HG03097 (cell line): Measurements from ENCODE around the gene NUTF2.
A peak's percentile ranks its signal among the peaks of the same experiment; 100 is the strongest.

Experiments used
- ATAC-seq: cut with Tn5 transposase; IDR thresholded peaks from one replicate; pipeline ENCODE4 v1.9.1; 2021; ENCODE audit not compliant: unreplicated experiment, low FRiP score

NUTF2 gene

DNA sequence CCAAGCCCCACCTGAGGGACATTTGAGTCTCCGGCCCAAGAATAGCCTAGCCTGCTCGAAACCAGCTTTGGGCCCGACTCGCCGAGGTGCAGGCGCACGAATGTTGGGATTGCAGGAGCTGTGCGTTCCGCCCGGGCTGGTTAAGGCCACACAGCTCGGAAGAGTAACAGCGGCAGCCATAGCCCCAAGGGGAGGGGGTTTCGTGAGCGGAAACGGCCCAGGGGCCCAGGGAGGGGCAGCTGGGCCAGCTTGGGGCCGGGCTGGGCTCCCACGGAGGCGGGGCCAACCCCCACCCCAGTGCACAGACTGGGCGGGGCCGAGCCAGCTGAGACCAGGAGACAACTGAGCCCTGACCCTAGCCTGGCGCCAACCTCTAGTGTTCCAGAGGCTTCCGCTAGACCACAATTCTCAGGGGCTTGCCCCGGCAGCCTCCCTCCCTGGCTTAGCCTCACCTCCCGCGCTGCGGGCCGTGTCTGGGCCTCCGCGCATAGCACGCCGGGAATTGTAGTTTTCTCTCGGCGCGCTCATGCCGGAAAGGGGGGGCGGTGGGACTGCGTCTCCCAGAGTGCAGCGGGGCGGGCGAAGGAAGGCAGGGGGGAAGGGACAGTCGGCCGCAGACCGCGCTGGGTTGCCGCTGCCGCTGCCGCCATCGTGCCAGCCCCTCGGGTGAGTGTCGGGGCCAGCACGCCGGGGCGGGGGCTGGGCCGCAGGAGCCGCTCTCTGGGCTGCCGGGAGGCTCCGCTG, at the start of gene NUTF2:
Gene NUTF2, plus strand, starts transcription at position 614 of the 744 bp plus-strand sequence. CDS start 18,198 bp downstream, outside the sequence.
- peak; percentile 53 for ATAC-seq

DNA sequence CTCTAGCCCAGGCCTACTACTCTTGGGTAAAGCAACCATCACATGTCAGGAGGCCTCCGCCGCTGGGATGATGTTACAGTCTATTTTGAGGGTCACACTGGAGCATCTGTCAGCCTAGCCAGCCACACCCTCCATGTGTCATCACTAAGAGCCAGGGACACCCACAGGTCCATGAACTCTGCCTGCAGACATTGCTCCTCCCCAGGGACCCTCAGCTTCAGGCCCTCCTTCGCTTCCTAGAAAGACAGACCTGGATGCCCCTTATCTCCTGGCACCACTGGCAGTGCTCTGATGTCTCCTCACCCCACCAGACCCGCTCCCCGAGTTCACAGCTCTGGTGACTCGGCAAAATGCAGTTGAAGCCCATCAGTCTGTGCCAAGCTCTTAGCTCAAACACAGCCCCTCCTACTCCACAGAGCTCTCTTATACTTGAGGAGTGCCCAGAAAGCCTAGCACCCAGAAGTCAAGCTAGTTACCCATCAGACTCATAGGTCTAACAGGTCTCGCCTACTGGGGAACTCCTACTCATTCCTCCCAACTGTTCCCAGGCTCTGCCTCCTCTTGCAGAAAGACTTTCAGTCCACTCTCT, 46.3 kb upstream of the NUTF2 start:
- ATAC-seq: no peak

DNA sequence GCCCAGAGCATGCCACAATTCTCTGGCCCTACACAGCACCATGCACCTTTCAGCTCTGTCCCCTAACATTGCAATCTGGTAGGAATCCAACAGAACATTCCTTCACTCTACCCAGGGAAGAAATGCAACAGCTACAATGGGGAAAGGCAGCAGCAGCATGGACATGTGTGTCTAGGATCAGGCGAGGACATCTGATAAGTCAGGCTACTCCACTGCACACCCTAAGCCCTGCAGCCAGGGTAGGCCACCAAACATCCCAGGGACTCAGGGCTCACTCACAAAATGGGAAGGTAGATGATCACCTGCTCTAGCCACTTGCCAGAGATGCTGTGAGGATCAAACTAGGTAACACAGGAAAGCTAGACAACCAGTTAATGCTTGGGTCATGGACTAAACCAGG, 45.5 kb upstream of the NUTF2 start:
- ATAC-seq: no peak

DNA sequence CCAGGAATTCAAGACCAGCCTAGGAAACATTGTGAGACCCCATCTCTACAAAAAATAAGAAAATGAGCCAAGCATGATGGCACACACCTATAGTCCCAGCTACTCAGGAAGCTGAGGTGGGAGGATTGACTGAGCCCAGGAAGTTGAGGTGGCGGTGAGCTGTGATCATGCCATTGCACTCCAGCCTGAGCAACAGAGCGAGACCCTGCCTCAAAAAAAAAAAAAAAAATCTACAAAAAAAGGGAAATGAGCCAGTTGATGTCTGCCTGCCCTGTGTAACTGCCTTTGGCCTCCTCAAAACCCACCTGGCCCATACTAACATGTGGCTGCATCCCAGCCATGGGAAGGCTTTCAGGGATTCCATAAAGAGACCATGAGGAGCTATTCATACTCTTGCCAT, 44.9 kb upstream of the NUTF2 start:
- ATAC-seq: no peak

DNA sequence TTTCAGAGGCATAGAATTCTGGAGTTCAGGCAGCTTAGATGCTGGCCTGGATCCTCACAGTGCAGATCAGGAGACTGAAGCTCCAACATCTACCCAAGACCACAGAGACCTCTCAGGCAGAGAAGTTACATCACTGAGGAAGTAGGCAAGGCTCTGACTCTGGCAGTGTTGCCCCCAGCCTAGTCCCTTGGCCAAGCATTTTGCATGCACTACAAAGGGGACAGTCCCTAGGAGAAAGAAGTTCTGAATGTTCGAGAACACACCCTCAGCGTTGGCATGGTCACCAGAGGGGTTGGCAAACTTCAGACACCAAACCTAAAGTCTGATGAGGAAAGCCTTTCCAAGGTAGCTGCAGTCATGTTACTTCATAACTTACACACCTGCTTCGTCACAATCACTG, 42.8 kb upstream of the NUTF2 start:
- no peak for ATAC-seq

DNA sequence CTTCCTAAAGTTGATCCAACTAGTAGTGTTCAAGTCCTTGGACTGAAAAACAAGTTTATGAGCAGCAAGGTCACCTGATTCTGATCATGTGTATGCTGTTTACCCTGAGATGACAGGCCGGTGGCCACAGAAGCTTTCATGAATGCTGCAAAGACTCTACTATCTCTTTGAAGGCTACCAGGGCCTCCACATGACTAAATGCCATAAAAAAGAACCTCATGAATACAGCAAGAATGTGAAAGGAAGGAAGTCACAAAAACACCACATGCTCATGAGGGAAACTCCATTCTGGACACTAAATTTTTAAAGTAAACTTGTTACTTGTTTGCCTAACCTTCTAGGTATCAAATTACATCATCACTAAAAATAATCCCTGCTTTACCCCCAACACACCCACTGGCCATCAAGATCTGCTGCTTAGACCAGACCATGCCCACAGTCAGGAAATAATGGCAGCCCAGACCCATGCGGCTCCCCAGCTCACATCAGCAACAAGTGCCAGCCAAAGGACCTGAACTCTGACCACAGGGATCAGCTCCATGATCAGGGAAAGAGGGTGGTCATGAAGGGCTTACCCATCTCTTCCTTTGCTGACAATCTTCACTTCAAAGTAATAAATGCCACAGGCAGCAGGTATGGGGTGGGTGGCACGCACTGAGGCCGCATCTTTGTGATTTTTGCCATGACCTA, 41.7 kb upstream of the NUTF2 start:
- ATAC-seq: no peak

DNA sequence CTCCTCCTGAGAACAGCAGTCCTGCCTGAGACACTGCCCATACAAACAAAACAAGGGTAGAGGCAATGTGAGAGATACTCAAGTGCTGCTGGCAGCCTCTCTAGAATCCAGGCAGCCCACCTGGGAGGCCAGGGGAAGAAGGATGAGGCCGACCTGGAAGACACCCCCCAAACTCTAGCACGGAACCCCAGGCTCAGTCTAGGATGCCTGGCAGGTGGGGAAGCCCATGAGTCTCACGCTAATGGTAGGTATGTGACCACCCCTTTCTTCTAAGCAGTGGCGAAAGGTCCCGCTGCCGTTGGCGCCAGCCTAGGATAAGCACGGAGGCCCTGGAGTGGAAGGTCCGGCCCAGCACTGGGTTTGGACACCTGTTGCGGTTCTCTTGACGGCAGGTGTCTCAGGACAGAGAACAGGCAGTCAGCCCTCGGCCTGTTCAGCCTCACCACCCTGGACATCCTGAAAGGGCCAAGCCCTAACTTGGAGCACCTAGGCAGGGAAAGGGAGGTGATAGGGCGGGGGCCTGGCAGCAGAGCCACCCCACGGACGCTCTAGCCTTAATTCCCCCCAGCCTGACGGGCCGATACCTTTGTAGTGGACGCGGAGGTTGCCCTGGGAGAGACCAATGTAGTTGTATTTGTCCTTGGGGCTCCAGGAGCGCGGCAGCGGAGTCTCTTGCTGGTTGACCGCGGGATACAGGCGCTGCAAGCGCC, 40.9 kb upstream of the NUTF2 start:
- ATAC-seq: no peak

DNA sequence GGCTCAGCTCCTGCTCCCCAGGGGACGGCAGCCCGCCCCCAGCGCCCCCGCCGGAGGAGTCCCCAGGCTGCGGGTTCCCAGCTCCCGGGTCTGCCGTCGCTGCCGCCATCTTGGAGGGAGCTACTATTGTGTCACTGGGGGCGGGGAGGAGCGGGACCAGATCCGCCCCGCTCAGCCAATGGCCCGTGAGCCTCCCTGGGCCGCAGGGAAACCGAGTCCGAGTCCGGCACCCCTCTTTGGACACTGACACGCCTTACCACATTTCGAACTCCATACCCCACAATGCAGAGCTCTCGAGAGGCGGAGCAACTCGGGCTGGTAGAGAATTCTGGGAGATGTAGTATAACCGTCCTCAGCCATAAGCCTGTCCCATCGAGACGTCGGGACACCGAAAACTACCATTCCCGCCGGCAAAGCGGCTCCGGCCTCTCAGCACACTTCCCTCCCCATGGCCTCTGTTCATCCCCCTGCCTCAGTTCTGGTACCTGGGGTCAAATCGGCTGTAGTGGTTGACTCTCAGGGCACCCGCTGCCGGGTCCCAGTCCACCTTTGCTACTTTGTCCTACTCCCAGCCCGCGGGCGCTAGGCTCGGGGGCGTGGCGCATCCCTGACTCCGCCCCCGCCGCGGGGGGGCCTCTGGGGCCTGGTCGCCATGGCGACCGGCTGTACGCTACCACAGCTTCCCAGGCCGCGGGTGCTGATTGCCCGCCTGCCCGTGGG, 40.1 kb upstream of the NUTF2 start, which contains the start of the genes RANBP10 and TSNAXIP1:
Gene RANBP10, minus strand, starts transcription at position 133 of the 720 bp plus-strand sequence. Its CDS starts 24 bp downstream, at position 109.
Gene TSNAXIP1, plus strand, starts transcription at position 462 of the 720 bp plus-strand sequence. CDS start 261 bp downstream, outside the sequence.
- ATAC-seq: peak; percentile 92

DNA sequence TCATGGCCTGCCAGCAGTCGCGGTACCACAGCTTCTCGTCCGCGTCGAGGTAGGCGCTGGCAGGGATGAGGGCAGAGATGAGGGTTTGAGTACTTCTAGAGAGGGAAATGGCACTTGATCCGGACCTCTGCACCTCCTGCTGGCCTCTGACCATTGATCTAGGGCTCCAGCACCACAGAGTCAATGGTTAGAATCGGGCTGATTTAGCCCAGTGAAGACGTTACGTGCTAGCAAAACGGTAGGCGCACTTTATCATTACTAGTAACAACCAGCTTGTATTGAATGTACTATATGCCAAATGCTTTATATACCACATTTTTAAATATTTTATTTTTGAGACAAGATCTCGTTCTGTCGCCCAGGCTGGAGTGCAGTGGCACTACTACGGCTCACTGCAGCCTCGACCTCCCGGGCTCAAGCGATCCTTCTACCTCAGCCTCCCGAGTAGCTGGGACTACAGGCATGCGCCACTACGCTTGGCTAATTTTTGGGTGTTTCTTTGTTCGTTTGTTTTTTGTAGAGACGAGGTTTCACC, 39.5 kb upstream of the NUTF2 start:
- ATAC-seq: no peak

DNA sequence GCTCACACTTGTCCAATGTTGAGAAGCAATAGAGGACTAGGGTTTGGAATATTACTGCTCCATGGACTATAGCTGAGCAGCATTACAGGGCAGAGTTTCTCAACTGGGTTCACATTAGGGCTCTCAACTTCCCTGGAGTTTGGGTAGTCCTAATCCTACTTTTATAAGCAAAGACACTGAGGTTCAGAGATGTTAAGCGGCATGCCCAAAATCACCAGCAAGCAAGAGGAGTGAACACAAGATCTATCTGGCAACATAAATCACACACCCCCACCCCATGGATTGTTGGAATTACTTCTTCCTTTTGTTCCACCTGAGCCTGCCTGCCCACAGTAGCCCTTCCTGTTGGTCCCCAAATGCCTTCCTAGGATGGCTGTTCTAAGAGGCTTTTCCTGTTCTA, 34.8 kb upstream of the NUTF2 start:
- ATAC-seq: no peak

DNA sequence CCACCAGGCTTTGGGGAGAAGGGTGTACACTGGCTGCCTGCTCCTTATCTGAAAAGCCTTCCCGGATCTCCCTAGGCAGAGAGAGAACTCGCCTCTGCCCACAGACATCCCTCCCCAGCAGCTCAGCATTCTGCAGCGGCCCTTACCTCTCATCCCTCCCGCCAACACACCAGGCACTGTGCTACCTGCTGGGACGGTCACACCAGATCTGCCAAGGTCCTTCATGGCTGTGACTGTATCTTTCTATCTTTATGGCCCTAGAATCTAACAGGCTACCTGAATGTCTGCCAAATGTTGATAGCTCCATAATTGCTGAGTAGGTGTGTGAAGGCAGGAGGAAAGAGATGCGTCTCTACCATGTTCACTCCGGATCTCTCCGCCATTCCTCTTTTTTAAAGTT, 32.2 kb upstream of the NUTF2 start:
- no peak for ATAC-seq

DNA sequence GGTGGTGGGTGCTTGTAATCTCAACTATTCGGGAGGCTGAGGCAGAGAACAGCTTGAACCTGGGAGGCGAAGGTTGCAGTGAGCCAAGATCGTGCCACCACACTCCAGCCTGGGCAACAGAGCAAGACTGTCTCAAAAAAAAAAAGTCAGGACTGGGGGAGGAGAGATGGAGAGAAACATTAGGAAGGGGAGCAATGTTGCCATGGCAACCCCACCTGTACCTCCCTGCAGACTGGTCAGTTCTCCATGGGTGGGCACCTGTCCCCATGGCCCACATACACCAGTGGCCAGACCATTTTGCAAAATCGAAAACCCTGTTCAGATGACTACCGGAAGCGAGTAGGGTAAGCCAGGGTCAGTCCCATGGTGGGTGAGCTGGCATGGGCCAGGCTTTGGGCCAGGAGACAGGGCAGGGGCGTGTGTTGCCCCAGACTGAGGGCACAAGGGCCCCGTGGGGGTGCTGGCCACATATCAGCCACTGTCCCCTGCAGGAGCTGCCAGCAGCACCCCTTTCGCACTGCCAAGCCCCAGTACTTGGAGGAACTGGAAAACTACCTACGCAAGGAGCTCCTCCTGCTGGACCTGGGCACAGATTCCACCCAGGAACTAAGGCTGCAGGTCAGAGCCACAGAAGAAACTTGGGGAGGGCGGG, 26.0 kb upstream of the NUTF2 start:
- no peak for ATAC-seq

DNA sequence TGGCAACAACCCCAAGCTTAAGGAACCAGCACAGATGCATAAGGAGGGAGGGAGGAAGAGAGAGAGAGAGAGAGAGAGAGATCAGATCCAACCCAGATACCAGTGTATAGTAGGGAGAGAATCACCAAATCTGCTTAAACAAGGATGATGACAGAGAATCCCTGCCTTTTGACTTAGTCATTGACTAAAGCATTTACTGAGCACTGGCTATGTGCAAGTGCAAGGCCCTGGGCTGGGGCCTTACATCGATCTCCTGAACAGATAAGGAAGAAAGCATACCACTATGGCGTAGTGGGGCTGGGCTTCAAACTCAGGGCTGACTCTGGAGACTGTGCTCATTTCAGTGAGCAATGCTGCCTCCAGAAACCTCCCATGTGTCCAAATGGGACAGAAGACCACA, 24.2 kb upstream of the NUTF2 start:
- no peak for ATAC-seq

DNA sequence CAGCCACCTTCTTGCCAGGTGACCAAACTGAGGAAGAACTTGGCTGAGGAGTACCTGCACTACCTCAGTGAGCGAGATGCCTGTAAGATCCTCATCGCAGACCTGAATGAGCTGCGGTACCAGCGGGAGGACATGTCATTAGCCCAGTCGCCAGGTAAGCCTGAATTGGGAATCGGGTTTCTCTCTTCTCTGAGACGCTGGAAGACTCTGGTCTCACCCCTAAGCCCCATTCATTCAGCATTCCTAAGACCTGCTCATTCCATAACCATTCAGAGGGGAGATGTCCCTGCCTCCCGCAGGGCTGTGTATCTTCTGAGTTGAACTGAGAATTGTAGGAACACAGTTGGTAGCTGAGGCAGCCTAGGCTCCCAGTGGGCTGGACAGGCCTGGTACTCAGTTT, 21.6 kb upstream of the NUTF2 start:
- ATAC-seq: no peak

DNA sequence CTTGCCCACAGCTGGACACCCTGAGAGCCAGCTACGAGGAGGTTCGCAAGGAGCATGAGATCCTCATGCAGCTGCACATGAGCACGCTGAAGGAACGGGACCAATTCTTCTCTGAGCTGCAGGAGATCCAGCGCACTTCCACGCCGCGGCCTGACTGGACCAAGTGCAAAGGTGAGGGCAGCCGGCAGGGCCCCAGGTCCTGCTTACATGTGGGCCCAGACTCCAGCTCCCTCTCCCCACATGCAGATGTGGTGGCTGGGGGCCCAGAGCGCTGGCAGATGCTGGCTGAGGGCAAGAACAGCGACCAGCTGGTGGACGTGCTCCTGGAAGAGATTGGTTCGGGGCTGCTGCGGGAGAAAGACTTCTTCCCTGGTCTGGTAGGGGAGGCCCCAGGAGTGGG, 20.8 kb upstream of the NUTF2 start:
- no peak for ATAC-seq

DNA sequence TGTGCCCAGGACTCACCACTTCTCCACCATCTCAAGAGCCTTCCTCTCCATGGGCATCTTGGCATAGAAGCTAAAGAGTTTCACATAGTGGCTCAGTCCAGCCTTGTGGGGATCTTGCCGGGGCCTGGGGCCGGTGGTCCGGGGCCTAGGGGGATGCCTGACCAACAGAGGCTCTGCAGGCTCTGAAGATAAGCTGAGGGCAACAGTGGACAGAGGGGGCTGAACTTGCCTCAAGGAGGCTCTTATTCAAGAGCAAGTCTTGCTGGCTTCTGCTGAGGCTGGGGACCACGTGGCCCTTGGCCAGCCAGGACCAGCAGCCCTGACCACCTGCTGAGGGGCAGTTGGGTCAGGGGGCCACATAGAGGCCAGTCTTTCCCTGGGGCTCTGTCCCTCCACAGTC, 18.1 kb upstream of the NUTF2 start:
- ATAC-seq: no peak

DNA sequence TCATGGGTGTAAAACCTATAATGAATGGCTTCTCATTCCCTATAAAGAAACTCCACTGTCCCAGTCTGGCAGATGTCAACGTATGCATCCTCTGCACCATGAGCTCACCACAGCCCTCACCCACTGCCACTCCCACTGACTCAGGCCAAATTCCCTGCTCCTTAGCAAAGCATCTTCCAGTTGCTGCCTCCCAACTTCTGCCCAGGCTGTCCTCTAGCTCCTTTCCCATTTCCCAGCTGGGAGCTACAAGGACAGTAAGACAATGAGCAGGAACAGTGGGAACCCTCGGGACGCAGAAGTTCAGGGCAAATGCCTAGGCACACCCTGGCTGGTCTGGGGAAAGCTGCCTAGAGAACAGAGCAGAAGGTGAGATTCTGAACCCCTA, 13.7 kb upstream of the NUTF2 start:
- ATAC-seq: no peak

DNA sequence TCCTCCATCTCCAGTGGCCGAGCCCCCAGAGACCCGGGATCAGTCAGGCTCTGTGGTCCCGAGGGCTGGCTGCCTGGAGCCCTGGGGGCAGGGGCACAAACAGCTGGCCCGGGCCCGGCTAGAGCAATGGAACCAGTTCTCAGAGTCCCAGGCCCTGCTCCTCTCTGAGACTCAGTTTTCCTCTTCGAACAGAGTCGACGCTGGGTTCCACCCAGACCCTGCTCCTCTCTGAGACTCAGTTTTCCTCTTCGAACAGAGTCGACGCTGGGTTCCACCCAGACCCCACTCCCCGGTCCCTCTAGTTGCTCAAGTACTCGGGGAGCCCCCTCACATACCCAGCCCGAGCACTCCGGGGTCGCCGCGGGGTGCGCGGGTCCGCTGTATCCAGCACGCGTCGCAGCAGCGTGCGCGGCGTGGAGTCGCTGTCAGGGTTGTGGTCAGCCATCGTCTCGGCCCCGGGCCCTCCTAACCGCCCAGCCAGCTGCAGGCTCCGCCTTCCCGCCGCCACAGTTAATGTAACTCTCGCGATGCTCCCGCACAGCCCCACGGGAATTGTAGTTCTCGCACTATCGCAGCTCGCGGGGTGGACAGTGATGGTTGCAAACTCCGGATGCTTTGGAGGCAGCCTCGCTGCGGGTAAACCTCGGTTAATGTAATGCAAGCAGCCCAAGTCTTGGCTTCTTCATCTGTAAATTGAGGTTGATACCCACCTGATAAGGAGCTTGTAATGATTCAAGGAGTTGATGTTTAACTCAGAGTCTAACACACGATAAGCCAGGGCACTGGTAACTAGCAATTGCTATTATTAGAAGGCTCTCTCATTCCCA, 13.1 kb upstream of the NUTF2 start:
- peak; percentile 88 for ATAC-seq

DNA sequence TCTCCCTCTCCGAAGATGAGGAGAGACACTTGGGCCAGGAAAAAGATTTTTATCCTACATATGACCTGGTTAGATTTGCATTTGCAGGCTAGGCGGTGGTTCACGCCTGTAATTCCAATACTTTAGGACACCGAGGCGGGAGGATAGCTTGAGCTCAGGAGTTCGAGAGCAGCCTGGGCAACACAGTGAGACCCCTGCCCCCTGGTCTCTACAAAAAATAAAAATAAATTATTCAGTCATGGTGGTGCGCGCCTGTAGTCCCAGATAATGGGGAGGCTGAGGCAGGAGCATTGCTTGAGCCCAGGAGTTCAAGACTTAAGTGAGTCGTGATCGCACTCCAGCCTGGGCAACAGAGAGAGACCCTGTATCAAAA, 12.5 kb upstream of the NUTF2 start:
- no peak for ATAC-seq
